Spleen (tissue), 7 donors: ENCODE results near the gene HTR4.

Experiments
- POLR2A ChIP-seq, 3 donors: fragments of 450-650 bp; IDR thresholded peaks; one replicate each; pipeline ENCODE4 v1.5.1; 2017; ENCODE audit warnings: antibody characterized with exemption in 3 of 3, mild to moderate bottlenecking in 1 of 3
- TF ChIP-seq, protein P1 (sequence below), 11 experiments: fragments of 200-600 bp in 7 of 11; fragments of 450-650 bp in 4 of 11; sonication (generic) in 4 of 11; IDR thresholded peaks in 8 of 11; conservative IDR thresholded peaks in 3 of 11; 1 replicate in 7 of 11; 2 replicates in 4 of 11; pipeline versions ENCODE4 v1.4.0 to v1.8.0; 2016 to 2021; ENCODE audit warnings: antibody characterized with exemption in 11 of 11, inconsistent platforms in 4 of 11, mild to moderate bottlenecking in 1 of 11
- donor health status: DM: no; HTN: no; CAD: no; lungs with moderate emphysema.
- donor health status: DM: no; HTN: no; CAD: no.
- donor health status: DM: no; HTN: no; CAD: no.

DNA sequence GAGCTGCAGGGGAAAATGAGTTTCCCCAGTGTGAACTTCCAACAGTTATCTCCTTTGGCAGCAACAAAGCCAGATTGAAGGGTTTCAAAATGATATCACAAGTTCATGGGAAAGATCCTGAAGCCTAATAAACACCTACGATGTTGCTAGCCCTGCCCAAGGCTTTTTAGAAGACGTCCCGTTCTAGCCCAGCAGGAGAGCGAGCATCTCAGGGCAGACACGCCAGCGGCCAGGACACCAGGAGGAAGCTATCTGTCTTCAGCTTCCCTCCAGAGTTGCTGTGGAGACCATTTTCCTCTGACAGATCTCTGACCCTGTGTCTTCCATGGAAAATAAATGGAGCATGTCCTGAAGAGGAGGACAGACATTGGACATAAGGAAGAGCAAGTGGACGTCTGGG is 172.1 kb downstream of the HTR4 start:
- no peak for TF ChIP-seq POLR2A (IDR thresholded peaks at IDR 0.05)
- TF ChIP-seq, protein P1, sequence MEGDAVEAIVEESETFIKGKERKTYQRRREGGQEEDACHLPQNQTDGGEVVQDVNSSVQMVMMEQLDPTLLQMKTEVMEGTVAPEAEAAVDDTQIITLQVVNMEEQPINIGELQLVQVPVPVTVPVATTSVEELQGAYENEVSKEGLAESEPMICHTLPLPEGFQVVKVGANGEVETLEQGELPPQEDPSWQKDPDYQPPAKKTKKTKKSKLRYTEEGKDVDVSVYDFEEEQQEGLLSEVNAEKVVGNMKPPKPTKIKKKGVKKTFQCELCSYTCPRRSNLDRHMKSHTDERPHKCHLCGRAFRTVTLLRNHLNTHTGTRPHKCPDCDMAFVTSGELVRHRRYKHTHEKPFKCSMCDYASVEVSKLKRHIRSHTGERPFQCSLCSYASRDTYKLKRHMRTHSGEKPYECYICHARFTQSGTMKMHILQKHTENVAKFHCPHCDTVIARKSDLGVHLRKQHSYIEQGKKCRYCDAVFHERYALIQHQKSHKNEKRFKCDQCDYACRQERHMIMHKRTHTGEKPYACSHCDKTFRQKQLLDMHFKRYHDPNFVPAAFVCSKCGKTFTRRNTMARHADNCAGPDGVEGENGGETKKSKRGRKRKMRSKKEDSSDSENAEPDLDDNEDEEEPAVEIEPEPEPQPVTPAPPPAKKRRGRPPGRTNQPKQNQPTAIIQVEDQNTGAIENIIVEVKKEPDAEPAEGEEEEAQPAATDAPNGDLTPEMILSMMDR (IDR thresholded peaks at IDR 0.05 in 8 of 11, conservative IDR thresholded peaks at IDR 0.05 in 3 of 11) = no peak
